Measurements from ENCODE around the gene GALNS. TPM values are rescaled to one million over a fixed set of nuclear protein-coding genes. Genes with fewer than 3 reads are reported as not detected.

Gene GALNS
- total RNA-seq, 2 experiments from 2014 or later, result 17.2 to 49.0 TPM

GRCh38 chr16:88817785-88818574 is 38.8 kb downstream of the GALNS start:
- Histone ChIP-seq H3K4me1 (ENCODE audit: insufficient read depth, low read length, poor library complexity, severe bottlenecking) (no peaks in the 10 kb centered on the region), H3K36me3 (ENCODE audit: insufficient read depth, low read length) (no peaks in the 10 kb centered on the region), H4K20me1 (ENCODE audit: insufficient read depth, low read length) (no peaks in the 10 kb centered on the region), H3K4me3 (ENCODE audit: low read depth, low read length, poor library complexity, severe bottlenecking) (no peak overlapping the region), H3K9me2 (ENCODE audit: insufficient read depth, low read length) (no peaks in the 10 kb centered on the region), H3K4me2 (ENCODE audit: low read length) (no peak overlapping the region), H3K9me3 (ENCODE audit: low read length) (no peaks in the 10 kb centered on the region), H3K27ac (ENCODE audit: low read depth, low read length, poor library complexity, severe bottlenecking) (no peak overlapping the region), H3K79me2 (ENCODE audit: insufficient read depth, low read depth, low read length) (no peaks in the 10 kb centered on the region), H2AFZ (ENCODE audit: low read length) (no peak overlapping the region)
- ChIA-PET POLR2A (no interaction called here), CTCF (ENCODE audit: unreplicated experiment) (no interaction called here)
- no TSS peak for BruUV-seq (replicated peaks)
- TF ChIP-seq, protein P1, sequence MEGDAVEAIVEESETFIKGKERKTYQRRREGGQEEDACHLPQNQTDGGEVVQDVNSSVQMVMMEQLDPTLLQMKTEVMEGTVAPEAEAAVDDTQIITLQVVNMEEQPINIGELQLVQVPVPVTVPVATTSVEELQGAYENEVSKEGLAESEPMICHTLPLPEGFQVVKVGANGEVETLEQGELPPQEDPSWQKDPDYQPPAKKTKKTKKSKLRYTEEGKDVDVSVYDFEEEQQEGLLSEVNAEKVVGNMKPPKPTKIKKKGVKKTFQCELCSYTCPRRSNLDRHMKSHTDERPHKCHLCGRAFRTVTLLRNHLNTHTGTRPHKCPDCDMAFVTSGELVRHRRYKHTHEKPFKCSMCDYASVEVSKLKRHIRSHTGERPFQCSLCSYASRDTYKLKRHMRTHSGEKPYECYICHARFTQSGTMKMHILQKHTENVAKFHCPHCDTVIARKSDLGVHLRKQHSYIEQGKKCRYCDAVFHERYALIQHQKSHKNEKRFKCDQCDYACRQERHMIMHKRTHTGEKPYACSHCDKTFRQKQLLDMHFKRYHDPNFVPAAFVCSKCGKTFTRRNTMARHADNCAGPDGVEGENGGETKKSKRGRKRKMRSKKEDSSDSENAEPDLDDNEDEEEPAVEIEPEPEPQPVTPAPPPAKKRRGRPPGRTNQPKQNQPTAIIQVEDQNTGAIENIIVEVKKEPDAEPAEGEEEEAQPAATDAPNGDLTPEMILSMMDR (conservative IDR thresholded peaks at IDR 0.05; ENCODE audit: low read length), result no peak
- no peak for TF ChIP-seq EZH2phosphoT487 (IDR thresholded peaks at IDR 0.05; ENCODE audit: borderline replicate concordance, low read depth, low read length)
- intact Hi-C loops (cut with micrococcal nuclease; ENCODE audit: unreplicated experiment), result loop anchor here (10.0 kb wide), 1 partner anchor 277 kb away; the partner anchor contains the start of gene ACSF3
- DNase-seq (ENCODE audit: low spot score), result no peak

GRCh38 chr16:88816736-88817535 is 39.8 kb downstream of the GALNS start:
- no peaks in the 10 kb centered on the region for H3K36me3 ChIP-seq (ENCODE audit: insufficient read depth, low read length)
- H3K27ac ChIP-seq (ENCODE audit: low read depth, low read length, poor library complexity, severe bottlenecking), result no peak overlapping the region
- no TSS peak for BruUV-seq (replicated peaks)
- no peaks in the 10 kb centered on the region for H3K79me2 ChIP-seq (ENCODE audit: insufficient read depth, low read depth, low read length)
- H2AFZ ChIP-seq (ENCODE audit: low read length), result no peak overlapping the region
- H4K20me1 ChIP-seq (ENCODE audit: insufficient read depth, low read length), result no peaks in the 10 kb centered on the region
- no peaks in the 10 kb centered on the region for H3K9me3 ChIP-seq (ENCODE audit: low read length)
- TF ChIP-seq, protein P1 (conservative IDR thresholded peaks at IDR 0.05; ENCODE audit: low read length), result no peak
- TF ChIP-seq EZH2phosphoT487 (IDR thresholded peaks at IDR 0.05; ENCODE audit: borderline replicate concordance, low read depth, low read length), result no peak
- ChIA-PET CTCF (ENCODE audit: unreplicated experiment) (no interaction called here), POLR2A (no interaction called here)
- intact Hi-C loops (cut with micrococcal nuclease; ENCODE audit: unreplicated experiment), result loop anchor here (1.0 to 10.0 kb wide), 4 partner anchors 40 to 399 kb away; partner anchors contain the start of genes ACSF3 and TRAPPC2L
- H3K4me3 ChIP-seq (ENCODE audit: low read depth, low read length, poor library complexity, severe bottlenecking), result no peak overlapping the region
- H3K9me2 ChIP-seq (ENCODE audit: insufficient read depth, low read length), result no peaks in the 10 kb centered on the region
- H3K4me2 ChIP-seq (ENCODE audit: low read length), result no peak overlapping the region
- peaks cover 6% of the 10 kb centered on the region for H3K4me1 ChIP-seq (ENCODE audit: insufficient read depth, low read length, poor library complexity, severe bottlenecking)
- no peak for DNase-seq (ENCODE audit: low spot score)
